ENCODE results near the gene IRX5. TPM values are rescaled to one million over a fixed set of nuclear protein-coding genes. Genes with fewer than 3 reads are reported as not detected.

IRX5 gene
- total and polyA plus RNA-seq, 2 of the 8 experiments (the other 6 are each of a cell fraction or from before 2014, with no cell fraction given), result 0.48 to 0.56 TPM

GRCh38 chr16:54974367-54974766 lies 43.7 kb downstream of the IRX5 start:
- 88% methylated on average over 4 of the region's 5 CpGs; no CpG with 5 or more reads in 1 of the 2 experiments for WGBS, 2 experiments (ENCODE audit: extremely low coverage in 1 of 2, insufficient coverage in 1 of 2, insufficient read length in 1 of 2, insufficient replicate concordance in 2 of 2, low coverage in 1 of 2, low lambda C conversion rate in 2 of 2, missing lambda C conversion rate in 1 of 2)
- no peak overlapping the region for H3K4me3 ChIP-seq (ENCODE audit: extremely low read depth in 1 of 4, insufficient read depth in 2 of 4, low read depth in 3 of 4, low read length in 4 of 4)
- no peaks in the 10 kb centered on the region for H3K9me3 ChIP-seq (ENCODE audit: insufficient read depth in 2 of 2, low read depth in 1 of 2, low read length in 1 of 2)
- H2BK20ac ChIP-seq (ENCODE audit: low read length), result no peak overlapping the region
- H2AFZ ChIP-seq (ENCODE audit: low read length), result no peak overlapping the region
- no peak overlapping the region for H4K8ac ChIP-seq (ENCODE audit: extremely low read depth, insufficient read depth, low read length)
- H3K27ac ChIP-seq (ENCODE audit: low read depth, low read length), result no peak overlapping the region
- H2AK5ac ChIP-seq (ENCODE audit: low read depth, low read length), result no peak overlapping the region
- no peaks in the 10 kb centered on the region for H3K36me3 ChIP-seq (ENCODE audit: control insufficient read depth in 2 of 4, insufficient read depth in 4 of 4, low read length in 3 of 4)
- POLR2A ChIA-PET (ENCODE audit: partially characterized antibody), result no interaction called here
- H3K79me2 ChIP-seq (ENCODE audit: control insufficient read depth in 1 of 2, insufficient read depth in 2 of 2, low read length in 2 of 2), result no peaks in the 10 kb centered on the region
- no peak overlapping the region for H2BK15ac ChIP-seq (ENCODE audit: low read length)
- DNase-seq (ENCODE audit: low read depth in 1 of 2, low spot score in 2 of 2) (no peak), FAIRE-seq (no peak)
- no peak overlapping the region for H2BK12ac ChIP-seq (ENCODE audit: low read depth, low read length)
- H3K27me3 ChIP-seq (replicated peaks in 1 of 4; ENCODE audit: control insufficient read depth in 3 of 4, extremely low read depth in 1 of 4, insufficient read depth in 3 of 4, low read length in 3 of 4), result no peaks in the 10 kb centered on the region; a peak in 1 of 7 replicates
- no peaks in the 10 kb centered on the region for H3K23me2 ChIP-seq (ENCODE audit: low read depth, low read length)
- no peak overlapping the region for H4K91ac ChIP-seq (replicated peaks; ENCODE audit: insufficient read length, low read length)
- H3K56ac ChIP-seq (replicated peaks; ENCODE audit: insufficient read length, low read depth, low read length), result no peak overlapping the region
- no peak overlapping the region for H3K23ac ChIP-seq (ENCODE audit: insufficient read length)
- H3K9ac ChIP-seq (replicated peaks in 1 of 4; ENCODE audit: extremely low read depth in 1 of 4, low read depth in 3 of 4, low read length in 3 of 4), result no peak overlapping the region
- no peaks in the 10 kb centered on the region for H3K79me1 ChIP-seq (ENCODE audit: low read depth, low read length)
- H3K4ac ChIP-seq (replicated peaks; ENCODE audit: insufficient read length, low read depth, low read length), result no peak overlapping the region
- H3K14ac ChIP-seq (ENCODE audit: insufficient read length), result no peak overlapping the region
- H3K18ac ChIP-seq (ENCODE audit: extremely low read depth, low read length), result no peak overlapping the region
- TF ChIP-seq FOSL1 (IDR thresholded peaks at IDR 0.05; ENCODE audit: insufficient read depth, low read depth, low read length), result no peak
- no peak for TF ChIP-seq POLR2AphosphoS5 (IDR thresholded peaks at IDR 0.05; ENCODE audit: low read depth, low read length)
- TF ChIP-seq JUN (IDR thresholded peaks at IDR 0.05; ENCODE audit: low read depth, low read length), result no peak
- TF ChIP-seq TBP (IDR thresholded peaks at IDR 0.05; ENCODE audit: low read depth, low read length), result no peak
- no peak for TF ChIP-seq ZNF274 (IDR thresholded peaks at IDR 0.05; ENCODE audit: borderline replicate concordance, extremely low read depth, low read length)
- TF ChIP-seq RBBP5 (IDR thresholded peaks at IDR 0.05; ENCODE audit: borderline replicate concordance, low read depth, low read length), result no peak
- no peak for TF ChIP-seq EZH2 (IDR thresholded peaks at IDR 0.05; ENCODE audit: low read depth, low read length, severe bottlenecking)
- TF ChIP-seq, protein P1, sequence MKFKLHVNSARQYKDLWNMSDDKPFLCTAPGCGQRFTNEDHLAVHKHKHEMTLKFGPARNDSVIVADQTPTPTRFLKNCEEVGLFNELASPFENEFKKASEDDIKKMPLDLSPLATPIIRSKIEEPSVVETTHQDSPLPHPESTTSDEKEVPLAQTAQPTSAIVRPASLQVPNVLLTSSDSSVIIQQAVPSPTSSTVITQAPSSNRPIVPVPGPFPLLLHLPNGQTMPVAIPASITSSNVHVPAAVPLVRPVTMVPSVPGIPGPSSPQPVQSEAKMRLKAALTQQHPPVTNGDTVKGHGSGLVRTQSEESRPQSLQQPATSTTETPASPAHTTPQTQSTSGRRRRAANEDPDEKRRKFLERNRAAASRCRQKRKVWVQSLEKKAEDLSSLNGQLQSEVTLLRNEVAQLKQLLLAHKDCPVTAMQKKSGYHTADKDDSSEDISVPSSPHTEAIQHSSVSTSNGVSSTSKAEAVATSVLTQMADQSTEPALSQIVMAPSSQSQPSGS (IDR thresholded peaks at IDR 0.05; ENCODE audit: low read length), result no peak
- no peak for TF ChIP-seq JUND (IDR thresholded peaks at IDR 0.05; ENCODE audit: low read length)
- no peak for TF ChIP-seq BRCA1 (IDR thresholded peaks at IDR 0.05; ENCODE audit: low read depth, low read length)
- TF ChIP-seq NRF1 (IDR thresholded peaks at IDR 0.05; ENCODE audit: low read depth, low read length), result no peak
- no peak overlapping the region for H2BK120ac ChIP-seq (replicated peaks; ENCODE audit: low read depth, low read length)
- no peak overlapping the region for H2BK5ac ChIP-seq (ENCODE audit: low read depth, low read length)
- CTCF ChIA-PET (ENCODE audit: partially characterized antibody), result interaction anchor here (1.0 kb wide), 2 partner anchors 12 to 350 kb away, joined by 3 read pairs; partner anchors contain the start of gene IRX6
- H3K4me2 ChIP-seq (ENCODE audit: insufficient read depth in 1 of 2, low read depth in 2 of 2, low read length in 2 of 2), result no peak overlapping the region
- no peak overlapping the region for H4K5ac ChIP-seq (ENCODE audit: insufficient read length, low read depth, low read length)
- H3K4me1 ChIP-seq (replicated peaks in 1 of 4; ENCODE audit: control insufficient read depth in 3 of 4, insufficient read depth in 4 of 4, low read length in 3 of 4), result 0 out of 7 replicates have a peak, but pooled peaks cover 0 to 1% (median 0%) of the 10 kb centered on the region in 4 experiments
- H4K20me1 ChIP-seq (replicated peaks in 1 of 2; ENCODE audit: control insufficient read depth in 1 of 2, insufficient read depth in 2 of 2, low read length in 2 of 2), result no peaks in the 10 kb centered on the region

All from H1 (cell line).